MM.1S (cell line): ENCODE data around the gene CISD1.
"Not testable (repeated sequence)": the region's sequence is repeated elsewhere in the genome, so short reads cannot be mapped to it uniquely, and the experiment has no call there.

Experiments
- DNase-seq: peaks from one replicate; pipeline ENCODE4 v3.0.0-alpha.2; 2015
- H2AFZ ChIP-seq: fragments of 300-600 bp; sonication (generic); 2 replicates; pipeline ENCODE4 v1.6.0; 2016; ENCODE audit warnings: antibody characterized with exemption, low read length
- H3F3A ChIP-seq: fragments of 300-600 bp; sonication (generic); 2 replicates; pipeline ENCODE4 v1.6.1; 2016; ENCODE audit warnings: mild to moderate bottlenecking, antibody characterized with exemption, low read length, moderate library complexity, mixed read lengths; ENCODE audit not compliant: insufficient read depth
- H3K27ac ChIP-seq: fragments of 300-600 bp; sonication (generic); 2 replicates; pipeline ENCODE4 v1.5.1; 2016; ENCODE audit warnings: mild to moderate bottlenecking, low read length
- H3K27me3 ChIP-seq: fragments of 300-600 bp; sonication (generic); replicated peaks from 2 replicates; pipeline ENCODE4 v1.6.0; 2016; ENCODE audit warnings: low read length; ENCODE audit not compliant: insufficient read depth
- H3K36me3 ChIP-seq: fragments of 300-600 bp; sonication (generic); replicated peaks from 2 replicates; pipeline ENCODE4 v1.6.1; 2016; ENCODE audit warnings: mild to moderate bottlenecking, low read length, mixed read lengths; ENCODE audit not compliant: insufficient read depth
- H3K4me1 ChIP-seq: fragments of 300-600 bp; sonication (generic); 2 replicates; pipeline ENCODE4 v1.6.1; 2016; ENCODE audit warnings: low read length, mixed read lengths
- H3K4me2 ChIP-seq: fragments of 300-600 bp; sonication (generic); 2 replicates; pipeline ENCODE4 v1.6.0; 2016; ENCODE audit warnings: low read depth, low read length
- H3K4me3 ChIP-seq: fragments of 300-600 bp; sonication (generic); 2 replicates; pipeline ENCODE4 v1.5.1; 2016; ENCODE audit warnings: low read length, mixed read lengths
- H3K79me2 ChIP-seq: fragments of 300-600 bp; sonication (generic); 2 replicates; pipeline ENCODE4 v1.6.1; 2016; ENCODE audit warnings: mixed run types, low read length, mixed read lengths
- H3K9ac ChIP-seq: fragments of 300-600 bp; sonication (generic); 2 replicates; pipeline ENCODE4 v1.6.1; 2016; ENCODE audit warnings: low read length, mixed read lengths
- H3K9me2 ChIP-seq: fragments of 300-600 bp; sonication (generic); replicated peaks from 2 replicates; pipeline ENCODE4 v1.6.1; 2016; ENCODE audit warnings: mild to moderate bottlenecking, low read length, mixed read lengths; ENCODE audit not compliant: insufficient read depth
- H3K9me3 ChIP-seq: fragments of 300-600 bp; sonication (generic); replicated peaks from 2 replicates; pipeline ENCODE4 v1.6.1; 2016; ENCODE audit warnings: mild to moderate bottlenecking, low read length, mixed read lengths; ENCODE audit not compliant: insufficient read depth
- H4K20me1 ChIP-seq: fragments of 300-600 bp; sonication (generic); 2 replicates; pipeline ENCODE4 v1.6.1; 2016; ENCODE audit warnings: mild to moderate bottlenecking, low read length, moderate library complexity, mixed read lengths; ENCODE audit not compliant: insufficient read depth
- CTCF ChIP-seq: fragments of 300-600 bp; sonication (generic); IDR thresholded peaks from 2 replicates; pipeline ENCODE4 v1.5.1; 2016; ENCODE audit warnings: antibody characterized with exemption, low read length, mixed read lengths
- EZH2 ChIP-seq: fragments of 300-600 bp; sonication (generic); optimal IDR thresholded peaks from 2 replicates; pipeline ENCODE3; 2017; ENCODE audit warnings: low read depth, mild to moderate bottlenecking, antibody characterized with exemption, low read length, mixed read lengths
- EZH2phosphoT487 ChIP-seq: fragments of 300-600 bp; sonication (generic); IDR thresholded peaks from 2 replicates; pipeline ENCODE4 v1.6.1; 2018; ENCODE audit warnings: antibody characterized with exemption, low read length

CISD1 gene

GRCh38 chr10:58225654-58226053 is 43.3 kb upstream of the CISD1 start:
- Histone ChIP-seq H3K36me3 (no peaks in the 10 kb centered on the region), H3F3A (no peaks in the 10 kb centered on the region)
- no peak for TF ChIP-seq CTCF
- no peak for TF ChIP-seq EZH2
- no peak for TF ChIP-seq EZH2phosphoT487

GRCh38 chr10:58229856-58230255 is 39.1 kb upstream of the CISD1 start:
- H3K27me3 ChIP-seq, DNase-seq, H3K9me2 ChIP-seq, H2AFZ ChIP-seq, H3F3A ChIP-seq, H3K4me3 ChIP-seq, H4K20me1 ChIP-seq, H3K9me3 ChIP-seq, H3K79me2 ChIP-seq, H3K4me2 ChIP-seq, H3K27ac ChIP-seq, H3K36me3 ChIP-seq, H3K9ac ChIP-seq, H3K4me1 ChIP-seq: not testable (repeated sequence)

More at GRCh38 chr10:58225654-58226053, 43.3 kb upstream of the CISD1 start:
- no peak for DNase-seq
- Histone ChIP-seq H3K27ac (no peak overlapping the region), H2AFZ (no peak overlapping the region), H3K9me2 (no peaks in the 10 kb centered on the region), H3K4me2 (no peak overlapping the region), H3K27me3 (no peaks in the 10 kb centered on the region), H3K9ac (no peak overlapping the region), H4K20me1 (no peaks in the 10 kb centered on the region), H3K79me2 (no peaks in the 10 kb centered on the region), H3K4me1 (no peaks in the 10 kb centered on the region), H3K4me3 (no peak overlapping the region), H3K9me3 (no peaks in the 10 kb centered on the region)

DNA sequence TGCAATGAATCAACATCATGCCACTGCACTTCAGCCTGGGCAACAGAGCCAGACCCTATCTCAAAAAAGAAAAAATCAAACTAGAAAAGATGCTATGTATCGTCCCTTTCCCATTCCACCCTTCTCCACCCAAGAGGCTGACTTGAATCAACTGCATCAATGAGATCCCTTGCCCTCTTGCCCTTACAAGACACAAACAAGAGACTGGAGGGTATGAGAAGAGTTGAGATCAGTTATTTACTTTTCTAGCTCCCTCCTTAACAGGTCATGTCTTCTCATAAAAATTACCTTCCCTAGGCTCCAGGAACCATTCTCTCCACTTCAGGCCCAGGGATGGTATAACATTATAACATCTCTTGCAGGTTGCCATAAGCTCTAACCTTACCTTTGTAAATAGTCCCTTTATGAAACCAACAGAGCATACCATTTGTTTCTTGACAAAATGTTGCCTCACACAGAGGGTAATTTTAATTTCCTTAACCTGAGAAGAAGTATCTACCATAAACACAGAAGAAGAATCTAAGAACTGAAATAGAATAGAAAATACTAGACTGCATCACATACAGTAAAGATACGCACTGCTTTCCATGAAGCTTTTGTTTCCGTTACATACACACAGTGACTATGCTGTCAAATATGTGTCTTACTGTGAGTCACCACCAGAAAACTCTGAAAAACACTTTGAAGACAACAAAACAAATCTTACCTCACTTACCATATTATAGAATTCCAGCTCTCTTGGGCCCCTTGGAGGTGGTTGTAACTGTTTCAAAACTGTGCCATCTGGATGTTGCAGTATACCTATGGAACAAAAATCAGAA is 31.7 kb upstream of the CISD1 start:
- no peak overlapping the region for H3K4me3 ChIP-seq
- no peak for DNase-seq
- no peak overlapping the region for H2AFZ ChIP-seq
- TF ChIP-seq EZH2: no peak
- no peak for TF ChIP-seq CTCF
- no peak for TF ChIP-seq EZH2phosphoT487
- H3K9me3 ChIP-seq: no peaks in the 10 kb centered on the region
- H3K36me3 ChIP-seq: no peaks in the 10 kb centered on the region
- peaks cover 13% of the 10 kb centered on the region; the same call in 1 of the 2 replicates for H3K79me2 ChIP-seq
- H3K4me2 ChIP-seq: no peak overlapping the region
- H3K4me1 ChIP-seq: peaks cover 6% of the 10 kb centered on the region
- H3K9ac ChIP-seq: no peak overlapping the region
- no peak overlapping the region for H3K27ac ChIP-seq
- H4K20me1 ChIP-seq: no peaks in the 10 kb centered on the region
- no peaks in the 10 kb centered on the region for H3K27me3 ChIP-seq
- no peaks in the 10 kb centered on the region for H3F3A ChIP-seq
- no peaks in the 10 kb centered on the region for H3K9me2 ChIP-seq

- Histone ChIP-seq H3K27me3 (no peaks in the 10 kb centered on the region), H3K36me3 (no peaks in the 10 kb centered on the region), H3F3A (no peaks in the 10 kb centered on the region), H3K4me2 (no peak overlapping the region), H3K9ac (no peak overlapping the region), H3K4me1 (peaks cover 6% of the 10 kb centered on the region), H3K9me3 (no peaks in the 10 kb centered on the region), H3K79me2 (peaks cover 13% of the 10 kb centered on the region; the same call in 1 of the 2 replicates), H4K20me1 (no peaks in the 10 kb centered on the region), H2AFZ (no peak overlapping the region), H3K9me2 (no peaks in the 10 kb centered on the region), H3K27ac (no peak overlapping the region), H3K4me3 (no peak overlapping the region)
- TF ChIP-seq EZH2phosphoT487 (no peak), EZH2 (no peak), CTCF (no peak)
- DNase-seq: no peak
Observed at GRCh38 chr10:58239561-58240169, 29.3 kb upstream of the CISD1 start.
